Vagina (tissue), 2 donors: ENCODE measurements around the gene TMSB15C. TPM values are rescaled to one million over a fixed set of nuclear protein-coding genes. Genes with fewer than 3 reads are reported as not detected.
A peak's percentile ranks its signal among the peaks of the same experiment; 100 is the strongest.
"Not testable (repeated sequence)": the region's sequence is repeated elsewhere in the genome, so short reads cannot be mapped to it uniquely, and the experiment has no call there.

ENCODE experiments used
- DNase-seq, 2 donors: peaks; one replicate each; pipeline ENCODE4 v3.0.0-alpha.2; 2017; ENCODE audit errors: extremely low spot score in 2 of 2
- H3K27ac ChIP-seq: fragments of 200-600 bp; sonication (generic); one replicate; pipeline ENCODE4 v1.5.1; 2019
- H3K27me3 ChIP-seq: fragments of 200-600 bp; sonication (generic); one replicate; pipeline ENCODE4 v1.5.1; 2019
- H3K36me3 ChIP-seq, 2 donors: fragments of 200-600 bp; sonication (generic); one replicate each; pipeline ENCODE4 v1.5.1; 2017 to 2019
- H3K4me1 ChIP-seq: fragments of 200-600 bp; sonication (generic); one replicate; pipeline ENCODE4 v1.5.1; 2019
- H3K4me3 ChIP-seq, 2 donors: fragments of 200-600 bp; sonication (generic); 1 replicate in 1 of 2; 2 replicates in 1 of 2; pipeline ENCODE4 v1.5.1; 2016 to 2019
- H3K9me3 ChIP-seq: fragments of 200-600 bp; sonication (generic); one replicate; pipeline ENCODE4 v1.5.1; 2019
- CTCF ChIP-seq, 3 experiments: fragments of 450-650 bp in 2 of 3; fragments of 200-600 bp in 1 of 3; sonication (generic) in 1 of 3; IDR thresholded peaks; one replicate each; pipeline ENCODE4 v1.5.1; 2017 to 2019; ENCODE audit warnings: antibody characterized with exemption in 3 of 3, mild to moderate bottlenecking in 2 of 3, moderate library complexity in 2 of 3
- POLR2A ChIP-seq, 2 donors: fragments of 450-650 bp; IDR thresholded peaks; one replicate each; pipeline ENCODE4 v1.6.1; 2017; ENCODE audit warnings: antibody characterized with exemption in 2 of 2, mild to moderate bottlenecking in 2 of 2, moderate library complexity in 2 of 2
- POLR2AphosphoS5 ChIP-seq, 2 donors: sonication (generic); formaldehyde crosslinking; IDR thresholded peaks; one replicate each; pipeline ENCODE4 v1.9.0; 2017; ENCODE audit warnings: antibody characterized with exemption in 2 of 2, mild to moderate bottlenecking in 2 of 2, low read depth in 1 of 2; ENCODE audit not compliant: insufficient read depth in 1 of 2
- intact Hi-C: fragments of 100-400 bp; cut with DNase I; formaldehyde crosslinking; loops from one replicate; pipeline ENCODE4 v1.15.1; 2023
- total RNA-seq: library from RNA; depleted of rRNA; stranded (reverse); fragments of >200 nt; gene quantifications from one replicate; pipeline ENCODE4 v1.2.3, GENCODE V29; 2016

TMSB15C gene
- total RNA-seq: 4.7 TPM

GRCh38 chrX:104075778-104076445, at the start of gene TMSB15C:
TSS of gene TMSB15C (minus strand) at chrX:104076236.
- H3K27me3 ChIP-seq, intact Hi-C loops, H3K36me3 ChIP-seq, H3K4me3 ChIP-seq, H3K27ac ChIP-seq, H3K9me3 ChIP-seq, H3K4me1 ChIP-seq, DNase-seq: not testable (repeated sequence)

- Histone ChIP-seq H3K27me3 (no peaks in the 10 kb centered on the region), H3K4me3 (no peak overlapping the region), H3K36me3 (no peaks in the 10 kb centered on the region), H3K27ac (no peak overlapping the region), H3K4me1 (no peaks in the 10 kb centered on the region), H3K9me3 (no peaks in the 10 kb centered on the region)
- DNase-seq: no peak
- TF ChIP-seq CTCF (IDR thresholded peaks at IDR 0.05) (no peak), POLR2AphosphoS5 (IDR thresholded peaks at IDR 0.05; ENCODE audit: insufficient read depth in 1 of 2, low read depth in 1 of 2) (no peak), POLR2A (IDR thresholded peaks at IDR 0.05) (no peak)
- intact Hi-C loops: no loop called here
Observed at GRCh38 chrX:104122829-104123228, 46.8 kb upstream of the TMSB15C start.

GRCh38 chrX:104118765-104119164, 42.7 kb upstream of the TMSB15C start:
- Histone ChIP-seq H3K27me3 (no peaks in the 10 kb centered on the region), H3K36me3 (no peaks in the 10 kb centered on the region), H3K9me3 (no peaks in the 10 kb centered on the region), H3K4me3 (no peak overlapping the region), H3K27ac (no peak overlapping the region), H3K4me1 (no peaks in the 10 kb centered on the region)
- intact Hi-C loops: no loop called here
- TF ChIP-seq CTCF (IDR thresholded peaks at IDR 0.05) (no peak), POLR2AphosphoS5 (IDR thresholded peaks at IDR 0.05; ENCODE audit: insufficient read depth in 1 of 2, low read depth in 1 of 2) (no peak), POLR2A (IDR thresholded peaks at IDR 0.05) (no peak)
- DNase-seq: no peak

GRCh38 chrX:104117759-104118158, 41.7 kb upstream of the TMSB15C start:
- no peak for DNase-seq
- H3K27me3 ChIP-seq: no peaks in the 10 kb centered on the region
- TF ChIP-seq POLR2AphosphoS5 (IDR thresholded peaks at IDR 0.05; ENCODE audit: insufficient read depth in 1 of 2, low read depth in 1 of 2): no peak
- no peak for TF ChIP-seq POLR2A (IDR thresholded peaks at IDR 0.05)
- TF ChIP-seq CTCF (IDR thresholded peaks at IDR 0.05): no peak
- intact Hi-C loops: no loop called here
- H3K9me3 ChIP-seq: no peaks in the 10 kb centered on the region
- H3K36me3 ChIP-seq: no peaks in the 10 kb centered on the region
- H3K27ac ChIP-seq: no peak overlapping the region
- H3K4me1 ChIP-seq: no peaks in the 10 kb centered on the region
- H3K4me3 ChIP-seq: no peak overlapping the region

- no peak for DNase-seq
- intact Hi-C loops: no loop called here
- Histone ChIP-seq H3K4me3 (peak overlapping the region; percentile 48 to 49), H3K4me1 (no peaks in the 10 kb centered on the region), H3K27ac (peak overlapping the region; percentile 72), H3K36me3 (no peaks in the 10 kb centered on the region), H3K9me3 (no peaks in the 10 kb centered on the region), H3K27me3 (no peaks in the 10 kb centered on the region)
- TF ChIP-seq CTCF (IDR thresholded peaks at IDR 0.05) (peak in 1 of 3 experiments; percentile 22), POLR2AphosphoS5 (IDR thresholded peaks at IDR 0.05; ENCODE audit: insufficient read depth in 1 of 2, low read depth in 1 of 2) (no peak), POLR2A (IDR thresholded peaks at IDR 0.05) (no peak)
Observed at GRCh38 chrX:104113222-104113965, 37.4 kb upstream of the TMSB15C start.
